H9 (cell line): Measurements from ENCODE around the gene PDZK1IP1. TPM values are rescaled to one million over a fixed set of nuclear protein-coding genes. Genes with fewer than 3 reads are reported as not detected.

Source experiments
- DNase-seq: peaks from one replicate; pipeline ENCODE4 v3.0.0-alpha.2; 2017
- H2AFZ ChIP-seq: one replicate; pipeline ENCODE4 v1.6.1; 2013; ENCODE audit warnings: mild to moderate bottlenecking, low read length, control low read depth, moderate library complexity
- H2AK5ac ChIP-seq: 2 replicates; pipeline ENCODE4 v1.6.1; 2013; ENCODE audit warnings: low read length, control low read depth, mixed read lengths; ENCODE audit not compliant: insufficient read length
- H2BK120ac ChIP-seq: one replicate; pipeline ENCODE4 v1.6.1; 2013; ENCODE audit warnings: low read depth, mild to moderate bottlenecking, low read length, control low read depth, inconsistent platforms; ENCODE audit not compliant: poor library complexity, severe bottlenecking
- H2BK12ac ChIP-seq: 2 replicates; pipeline ENCODE4 v1.6.1; 2013; ENCODE audit warnings: low read length, control low read depth, mixed read lengths, low read depth; ENCODE audit not compliant: insufficient read length
- H2BK15ac ChIP-seq: 2 replicates; pipeline ENCODE4 v1.6.1; 2013; ENCODE audit warnings: low read depth, low read length, control low read depth
- H2BK20ac ChIP-seq: one replicate; pipeline ENCODE4 v1.6.1; 2013; ENCODE audit warnings: low read depth, mild to moderate bottlenecking, low read length, control low read depth, inconsistent platforms; ENCODE audit not compliant: poor library complexity, severe bottlenecking
- H2BK5ac ChIP-seq: 2 replicates; pipeline ENCODE4 v1.6.1; 2013; ENCODE audit warnings: low read length, control low read depth, mixed read lengths; ENCODE audit not compliant: insufficient read length
- H3K14ac ChIP-seq: 2 replicates; pipeline ENCODE4 v1.6.1; 2013; ENCODE audit warnings: low read length, control low read depth; ENCODE audit not compliant: insufficient read depth
- H3K18ac ChIP-seq: 2 replicates; pipeline ENCODE4 v1.6.1; 2013; ENCODE audit warnings: low read depth, mild to moderate bottlenecking, mixed read lengths, low read length, control low read depth; ENCODE audit not compliant: insufficient read length
- H3K23ac ChIP-seq: 2 replicates; pipeline ENCODE4 v1.6.1; 2013; ENCODE audit warnings: low read length, control low read depth, mixed read lengths, low read depth; ENCODE audit not compliant: insufficient read length
- H3K23me2 ChIP-seq: 2 replicates; pipeline ENCODE4 v1.6.1; 2013; ENCODE audit warnings: low read depth, mild to moderate bottlenecking, mixed read lengths, low read length, control low read depth; ENCODE audit not compliant: insufficient read length, poor library complexity, severe bottlenecking
- H3K27ac ChIP-seq: 2 replicates; pipeline ENCODE4 v1.5.1; 2013; ENCODE audit warnings: low read length, control low read depth, mixed read lengths, low read depth; ENCODE audit not compliant: insufficient read length
- H3K27me3 ChIP-seq: 2 replicates; pipeline ENCODE4 v1.6.1; 2013; ENCODE audit warnings: low read length, control low read depth, inconsistent platforms; ENCODE audit not compliant: insufficient read depth
- H3K4ac ChIP-seq: 2 replicates; pipeline ENCODE4 v1.6.1; 2013; ENCODE audit warnings: low read depth, mild to moderate bottlenecking, control low read depth, inconsistent platforms, low read length, moderate library complexity
- H3K4me1 ChIP-seq: 2 replicates; pipeline ENCODE4 v1.6.1; 2013; ENCODE audit warnings: low read length, control low read depth, inconsistent platforms; ENCODE audit not compliant: insufficient read depth
- H3K4me2 ChIP-seq: 2 replicates; pipeline ENCODE4 v1.6.1; 2013; ENCODE audit warnings: low read length, control low read depth, mixed read lengths; ENCODE audit not compliant: insufficient read length, insufficient read depth
- H3K56ac ChIP-seq: 2 replicates; pipeline ENCODE4 v1.6.1; 2013; ENCODE audit warnings: low read depth, mild to moderate bottlenecking, mixed read lengths, low read length, control low read depth; ENCODE audit not compliant: insufficient read length
- H3K79me1 ChIP-seq: 2 replicates; pipeline ENCODE4 v1.6.1; 2013; ENCODE audit warnings: low read depth, mild to moderate bottlenecking, moderate library complexity, low read length, control low read depth, inconsistent platforms; ENCODE audit not compliant: insufficient read depth, poor library complexity, severe bottlenecking
- H3K79me2 ChIP-seq: 2 replicates; pipeline ENCODE4 v1.6.1; 2013; ENCODE audit warnings: low read length, control low read depth, inconsistent platforms; ENCODE audit not compliant: insufficient read depth
- H3K9ac ChIP-seq: 2 replicates; pipeline ENCODE4 v1.6.1; 2013; ENCODE audit warnings: low read length, control low read depth, mixed read lengths; ENCODE audit not compliant: insufficient read length; ENCODE audit errors: extremely low read depth
- H3K9me3 ChIP-seq: one replicate; pipeline ENCODE4 v1.6.1; 2013; ENCODE audit warnings: low read depth, low read length, inconsistent platforms; ENCODE audit not compliant: control insufficient read depth
- H3T11ph ChIP-seq: one replicate; pipeline ENCODE4 v1.6.1; 2013; ENCODE audit warnings: mild to moderate bottlenecking, low read length, control low read depth, inconsistent platforms
- H4K20me1 ChIP-seq: one replicate; pipeline ENCODE4 v1.6.1; 2013; ENCODE audit not compliant: control insufficient read depth, insufficient read length, insufficient read depth
- H4K5ac ChIP-seq: 2 replicates; pipeline ENCODE4 v1.6.1; 2013; ENCODE audit warnings: low read depth, mild to moderate bottlenecking, mixed read lengths, low read length, control low read depth; ENCODE audit not compliant: insufficient read length
- H4K8ac ChIP-seq: replicated peaks from 2 replicates; pipeline ENCODE4 v1.6.1; 2013; ENCODE audit warnings: low read length, control low read depth, mixed read lengths, low read depth; ENCODE audit not compliant: insufficient read length
- H4K91ac ChIP-seq: 2 replicates; pipeline ENCODE4 v1.6.1; 2013; ENCODE audit warnings: low read depth, mild to moderate bottlenecking, moderate library complexity, mixed read lengths, low read length, control low read depth; ENCODE audit not compliant: insufficient read length
- H3K27ac Mint-ChIP-seq, 3 experiments: 2 replicates in 2 of 3; 3 replicates in 1 of 3; pipeline ENCODE4 v1.8.0; 2020 to 2021; ENCODE audit warnings: mixed read lengths in 3 of 3, mild to moderate bottlenecking in 1 of 3, moderate library complexity in 1 of 3
- H3K27me3 Mint-ChIP-seq: 2 replicates; pipeline ENCODE4 v1.8.0; 2021; ENCODE audit warnings: low read depth, mild to moderate bottlenecking, moderate library complexity, mixed read lengths
- H3K36me3 Mint-ChIP-seq, 3 experiments: 2 replicates in 2 of 3; 3 replicates in 1 of 3; pipeline ENCODE4 v1.8.0; 2020 to 2021; ENCODE audit warnings: low read depth in 3 of 3, mixed read lengths in 3 of 3; ENCODE audit not compliant: insufficient read depth in 1 of 3
- H3K4me1 Mint-ChIP-seq, 2 experiments: 2 replicates each; pipeline ENCODE4 v1.8.0; 2020; ENCODE audit warnings: mixed read lengths in 2 of 2
- H3K4me3 Mint-ChIP-seq, 2 experiments: 2 replicates in 1 of 2; 3 replicates in 1 of 2; pipeline ENCODE4 v1.8.0; 2020 to 2021; ENCODE audit warnings: mild to moderate bottlenecking in 2 of 2, mixed read lengths in 2 of 2, moderate library complexity in 1 of 2
- H3K9me3 Mint-ChIP-seq, 2 experiments: 2 replicates in 1 of 2; 3 replicates in 1 of 2; pipeline ENCODE4 v1.8.0; 2020; ENCODE audit warnings: mild to moderate bottlenecking in 2 of 2, mixed read lengths in 2 of 2, moderate library complexity in 1 of 2
- WGBS: extraction: QIAGEN DNeasy Blood & Tissue Kit; methylation state at CpG from one replicate; pipeline ENCODE4 v1.1.7; 2013; ENCODE audit warnings: missing lambda C conversion rate, low lambda C conversion rate, mixed read lengths; ENCODE audit not compliant: insufficient read length; ENCODE audit errors: extremely low coverage; 5-methylcytosine and 5-hydroxymethylcytosine counted together
- total RNA-seq: library from RNA; stranded (reverse); gene quantifications from 2 replicates; pipeline ENCODE4 v1.2.1, GENCODE V29; 2021
- TF ChIP-seq, protein P1 (sequence below): fragments of 200-600 bp; sonication (generic); conservative IDR thresholded peaks from 3 replicates; pipeline ENCODE4 v1.8.0; 2021; ENCODE audit warnings: antibody characterized with exemption, mild to moderate bottlenecking

The PDZK1IP1 gene
- total RNA-seq, 1 experiment from 2014 or later = not detected

DNA sequence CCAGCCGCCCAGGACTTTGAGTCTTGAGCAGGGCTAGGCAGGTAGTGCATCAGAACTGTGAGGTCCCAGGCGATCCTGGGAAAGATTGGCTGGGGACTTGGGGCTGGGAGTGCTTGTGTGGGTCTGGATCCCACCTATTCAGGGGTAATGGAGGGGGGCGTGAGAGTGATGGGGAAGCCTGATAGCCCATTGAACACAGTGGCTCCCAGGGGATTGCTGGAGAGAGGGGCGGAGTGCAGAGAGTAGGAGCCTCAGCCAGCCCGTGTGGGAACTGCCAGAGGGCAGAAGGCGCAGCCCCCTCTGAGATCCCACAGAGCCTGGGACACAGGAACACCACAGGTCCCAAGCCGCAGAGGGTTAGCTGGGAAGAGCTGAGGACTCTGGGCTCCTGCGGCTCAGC lies 19.3 kb upstream of the PDZK1IP1 start:
- H3K9ac ChIP-seq = no peak overlapping the region
- H3K14ac ChIP-seq = no peak overlapping the region
- H2AK5ac ChIP-seq = no peak overlapping the region
- H4K8ac ChIP-seq = no peak overlapping the region
- H3K79me2 ChIP-seq = no peaks in the 10 kb centered on the region
- no peak overlapping the region for H3K23ac ChIP-seq
- peak overlapping the region; percentile 11 for H3K4me2 ChIP-seq
- Mint-ChIP-seq H3K27me3 (peaks cover 66% of the 10 kb centered on the region), H3K4me1 (peaks cover 33 to 35% of the 10 kb centered on the region in 2 experiments), H3K9me3 (peaks cover 4 to 7% of the 10 kb centered on the region in 2 experiments; a peak in 3 of 5 replicates), H3K27ac (no peak overlapping the region), H3K36me3 (no peaks in the 10 kb centered on the region; a peak in 1 of 7 replicates), H3K4me3 (peak overlapping the region in 1 of 2 experiments; percentile 70; a peak in 2 of 5 replicates)
- TF ChIP-seq, protein P1, sequence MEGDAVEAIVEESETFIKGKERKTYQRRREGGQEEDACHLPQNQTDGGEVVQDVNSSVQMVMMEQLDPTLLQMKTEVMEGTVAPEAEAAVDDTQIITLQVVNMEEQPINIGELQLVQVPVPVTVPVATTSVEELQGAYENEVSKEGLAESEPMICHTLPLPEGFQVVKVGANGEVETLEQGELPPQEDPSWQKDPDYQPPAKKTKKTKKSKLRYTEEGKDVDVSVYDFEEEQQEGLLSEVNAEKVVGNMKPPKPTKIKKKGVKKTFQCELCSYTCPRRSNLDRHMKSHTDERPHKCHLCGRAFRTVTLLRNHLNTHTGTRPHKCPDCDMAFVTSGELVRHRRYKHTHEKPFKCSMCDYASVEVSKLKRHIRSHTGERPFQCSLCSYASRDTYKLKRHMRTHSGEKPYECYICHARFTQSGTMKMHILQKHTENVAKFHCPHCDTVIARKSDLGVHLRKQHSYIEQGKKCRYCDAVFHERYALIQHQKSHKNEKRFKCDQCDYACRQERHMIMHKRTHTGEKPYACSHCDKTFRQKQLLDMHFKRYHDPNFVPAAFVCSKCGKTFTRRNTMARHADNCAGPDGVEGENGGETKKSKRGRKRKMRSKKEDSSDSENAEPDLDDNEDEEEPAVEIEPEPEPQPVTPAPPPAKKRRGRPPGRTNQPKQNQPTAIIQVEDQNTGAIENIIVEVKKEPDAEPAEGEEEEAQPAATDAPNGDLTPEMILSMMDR = no peak
- H3K4ac ChIP-seq = no peak overlapping the region
- H2BK15ac ChIP-seq = no peak overlapping the region
- H3K9me3 ChIP-seq = no peaks in the 10 kb centered on the region
- H4K5ac ChIP-seq = no peak overlapping the region
- no peak overlapping the region for H2BK120ac ChIP-seq
- no peak overlapping the region for H2BK20ac ChIP-seq
- peaks cover 2% of the 10 kb centered on the region; the same call in 1 of the 2 replicates for H3K4me1 ChIP-seq
- H3K27me3 ChIP-seq = no peaks in the 10 kb centered on the region; the same call in 1 of the 2 replicates
- no peak overlapping the region for H2BK5ac ChIP-seq
- no peak overlapping the region for H3T11ph ChIP-seq
- no peak overlapping the region for H3K27ac ChIP-seq
- no peak overlapping the region for H2BK12ac ChIP-seq
- H4K20me1 ChIP-seq = no peaks in the 10 kb centered on the region
- H3K18ac ChIP-seq = no peak overlapping the region
- no peaks in the 10 kb centered on the region for H3K79me1 ChIP-seq
- no CpG with 5 or more reads among the region's 8 CpGs for WGBS
- H3K23me2 ChIP-seq = no peaks in the 10 kb centered on the region
- H4K91ac ChIP-seq = no peak overlapping the region
- H2AFZ ChIP-seq = no peak overlapping the region
- no peak for DNase-seq
- no peak overlapping the region for H3K56ac ChIP-seq
